Measurements from ENCODE around the gene ATXN2. TPM values are rescaled to one million over a fixed set of nuclear protein-coding genes. Genes with fewer than 3 reads are reported as not detected.
A peak's percentile ranks its signal among the peaks of the same experiment; 100 is the strongest.
"Not testable (repeated sequence)": the region's sequence is repeated elsewhere in the genome, so short reads cannot be mapped to it uniquely, and the experiment has no call there.

Gene ATXN2
- total and polyA plus RNA-seq, 3 experiments from 2014 or later: 27.7 to 44.9 (median 39.9) TPM

DNA sequence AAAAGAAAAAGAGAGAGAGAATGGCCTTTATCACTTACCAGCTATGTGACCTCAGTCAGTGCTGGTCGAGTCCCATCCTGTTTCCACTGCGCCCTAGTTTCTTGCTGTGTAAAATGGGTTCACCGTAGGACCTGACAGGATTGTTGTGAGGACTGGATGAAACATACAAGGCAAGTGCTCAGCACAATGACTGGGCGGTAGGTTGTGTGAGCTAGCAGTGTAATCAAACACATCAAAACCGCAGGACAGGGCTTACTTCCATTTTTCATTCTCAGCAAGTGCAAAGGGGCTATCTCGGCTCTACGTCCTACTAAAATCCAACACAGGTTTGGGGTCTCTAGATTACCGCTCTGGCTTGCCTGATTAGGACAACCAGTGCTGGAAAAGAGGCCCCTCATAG, 36.4 kb upstream of the ATXN2 start:
- H3K4me1 ChIP-seq (ENCODE audit: insufficient read depth, low read length): no peaks in the 10 kb centered on the region
- no peaks in the 10 kb centered on the region for H3K27me3 ChIP-seq (ENCODE audit: insufficient read depth, low read length, poor library complexity, severe bottlenecking)
- H3K4me3 ChIP-seq (ENCODE audit: low read length): no peak overlapping the region
- no peaks in the 10 kb centered on the region for H3K27me3 Mint-ChIP-seq
- H3K27ac Mint-ChIP-seq: peak overlapping the region in 3 of 8 donors; percentile 51 to 77 (median 67)
- DNase-seq: no peak
- H3K9me3 Mint-ChIP-seq: no peaks in the 10 kb centered on the region
- H3K9me3 ChIP-seq (ENCODE audit: low read length): no peaks in the 10 kb centered on the region
- H3K27ac ChIP-seq (ENCODE audit: low read depth, low read length): peak overlapping the region; percentile 86
- CTCF ChIA-PET: no interaction called here
- peak overlapping the region in 1 of 7 donors; percentile 63 for H3K4me3 Mint-ChIP-seq
- no peaks in the 10 kb centered on the region for H3K4me1 Mint-ChIP-seq
- peaks cover 0 to 11% (median 3%) of the 10 kb centered on the region in 3 donors for H3K36me3 Mint-ChIP-seq
- H3K36me3 ChIP-seq (ENCODE audit: insufficient read depth, low read length): no peaks in the 10 kb centered on the region
- POLR2A ChIA-PET: no interaction called here

DNA sequence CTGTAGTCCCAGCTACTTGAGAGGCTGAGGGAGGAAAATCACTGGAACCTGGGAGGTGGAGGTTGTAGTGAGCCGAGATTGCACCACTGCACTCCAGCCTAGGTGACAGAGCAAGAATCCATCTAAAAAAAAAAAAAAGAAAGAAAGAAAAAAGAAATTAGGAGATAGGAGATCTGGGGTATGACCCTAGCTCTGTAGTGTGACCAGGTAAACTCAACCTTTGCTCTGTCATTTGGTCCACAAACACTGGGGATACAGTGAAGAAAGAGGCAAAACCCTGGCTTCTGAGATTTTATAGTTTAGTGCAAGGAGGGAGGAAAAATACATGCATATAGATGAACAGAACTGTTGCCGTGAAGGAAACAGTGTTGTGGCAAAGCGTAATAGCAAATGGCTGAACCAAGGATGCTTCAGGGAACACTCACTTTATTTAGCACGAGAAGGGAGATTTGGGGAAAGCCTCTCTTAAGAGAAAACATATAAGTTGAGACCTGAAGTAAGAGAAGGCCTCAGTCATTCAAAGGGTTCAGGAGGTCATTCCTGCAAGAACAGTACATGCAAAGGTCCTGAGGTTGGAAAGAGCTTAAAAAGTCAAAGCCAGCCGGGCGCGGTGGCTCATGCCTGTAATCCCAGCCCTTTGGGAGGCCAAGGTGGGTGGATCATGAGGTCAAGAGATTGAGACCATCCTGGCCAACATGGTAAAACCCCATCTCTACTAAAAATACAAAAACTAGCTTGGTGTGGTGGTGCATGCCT, 29.6 kb upstream of the ATXN2 start:
- no peaks in the 10 kb centered on the region for H3K4me1 Mint-ChIP-seq
- no peak for DNase-seq
- no peak overlapping the region for H3K27ac ChIP-seq (ENCODE audit: low read depth, low read length)
- ChIA-PET CTCF (interaction anchor here (1.0 kb wide), 1 partner anchor 15 kb away, joined by 4 read pairs; no protein-coding TSS in a partner anchor), POLR2A (no interaction called here)
- peaks cover 4 to 5% of the 10 kb centered on the region in 2 donors for H3K27me3 Mint-ChIP-seq
- no peaks in the 10 kb centered on the region for H3K9me3 Mint-ChIP-seq
- H3K9me3 ChIP-seq (ENCODE audit: low read length): no peaks in the 10 kb centered on the region
- no peaks in the 10 kb centered on the region for H3K27me3 ChIP-seq (ENCODE audit: insufficient read depth, low read length, poor library complexity, severe bottlenecking)
- no peaks in the 10 kb centered on the region for H3K4me1 ChIP-seq (ENCODE audit: insufficient read depth, low read length)
- H3K4me3 Mint-ChIP-seq: no peak overlapping the region
- H3K36me3 Mint-ChIP-seq: no peaks in the 10 kb centered on the region
- H3K27ac Mint-ChIP-seq: no peak overlapping the region
- no peak overlapping the region for H3K4me3 ChIP-seq (ENCODE audit: low read length)
- H3K36me3 ChIP-seq (ENCODE audit: insufficient read depth, low read length): no peaks in the 10 kb centered on the region

DNA sequence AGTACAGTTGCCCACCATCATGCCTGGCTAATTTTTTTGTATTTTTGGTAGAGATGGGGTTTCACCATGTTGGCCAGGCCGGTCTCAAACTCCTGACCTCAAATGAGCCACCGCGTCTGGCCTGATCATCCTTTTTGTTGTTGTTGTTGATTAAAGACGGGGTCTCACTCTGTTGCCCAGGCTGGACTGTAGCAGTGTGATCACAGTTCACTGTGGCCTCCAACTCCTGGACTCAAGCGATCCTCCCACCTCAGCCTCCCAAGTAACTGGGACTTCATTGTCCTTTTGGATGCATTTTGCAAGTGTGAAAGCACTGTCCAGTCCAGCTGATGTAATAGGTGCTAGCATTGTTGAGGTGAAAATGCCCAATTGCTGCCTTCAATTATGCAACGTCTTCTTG, 27.1 kb upstream of the ATXN2 start:
- CTCF ChIA-PET: no interaction called here
- Mint-ChIP-seq H3K4me1 (no peaks in the 10 kb centered on the region), H3K9me3 (no peaks in the 10 kb centered on the region)

DNA sequence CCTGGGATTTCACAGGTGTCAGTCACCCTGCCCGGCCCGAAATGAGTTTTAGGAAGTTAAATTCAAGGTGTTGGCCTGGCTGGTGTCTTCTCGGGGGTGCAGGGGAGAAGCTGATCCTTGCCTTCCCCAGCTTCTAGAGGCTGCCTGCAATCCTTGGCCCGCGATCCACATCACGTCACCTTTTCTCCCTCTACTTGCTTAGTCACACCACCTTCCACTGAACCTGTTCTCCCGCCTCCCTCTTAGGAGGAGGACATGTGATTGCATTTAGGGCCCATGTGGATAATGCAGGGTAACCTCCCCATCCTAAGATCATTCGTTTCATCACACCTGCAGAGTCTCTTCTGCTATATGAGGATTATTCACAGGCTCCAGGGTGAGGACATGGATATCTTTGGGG, 25.4 kb upstream of the ATXN2 start:
- Histone ChIP-seq H3K4me1 (ENCODE audit: insufficient read depth, low read length) (no peaks in the 10 kb centered on the region), H3K4me3 (ENCODE audit: low read length) (no peak overlapping the region), H3K27ac (ENCODE audit: low read depth, low read length) (no peak overlapping the region), H3K36me3 (ENCODE audit: insufficient read depth, low read length) (no peaks in the 10 kb centered on the region), H3K9me3 (ENCODE audit: low read length) (no peaks in the 10 kb centered on the region), H3K27me3 (ENCODE audit: insufficient read depth, low read length, poor library complexity, severe bottlenecking) (no peaks in the 10 kb centered on the region)
- ChIA-PET POLR2A (no interaction called here), CTCF (no interaction called here)
- no peaks in the 10 kb centered on the region for H3K9me3 Mint-ChIP-seq
- H3K27me3 Mint-ChIP-seq: peaks cover 4 to 5% of the 10 kb centered on the region in 2 donors
- no peak overlapping the region for H3K27ac Mint-ChIP-seq
- H3K4me1 Mint-ChIP-seq: no peaks in the 10 kb centered on the region
- no peaks in the 10 kb centered on the region for H3K36me3 Mint-ChIP-seq
- H3K4me3 Mint-ChIP-seq: no peak overlapping the region
- DNase-seq: no peak

More for the DNA sequence above, 27.1 kb upstream of the ATXN2 start:
- DNase-seq: no peak
- peaks cover 4 to 5% of the 10 kb centered on the region in 2 donors for H3K27me3 Mint-ChIP-seq
- H3K36me3 Mint-ChIP-seq: no peaks in the 10 kb centered on the region
- no peaks in the 10 kb centered on the region for H3K27me3 ChIP-seq (ENCODE audit: insufficient read depth, low read length, poor library complexity, severe bottlenecking)
- H3K36me3 ChIP-seq (ENCODE audit: insufficient read depth, low read length): no peaks in the 10 kb centered on the region
- H3K27ac Mint-ChIP-seq: no peak overlapping the region
- no peaks in the 10 kb centered on the region for H3K9me3 ChIP-seq (ENCODE audit: low read length)
- H3K4me3 Mint-ChIP-seq: no peak overlapping the region
- POLR2A ChIA-PET: no interaction called here
- H3K4me3 ChIP-seq (ENCODE audit: low read length): no peak overlapping the region
- H3K27ac ChIP-seq (ENCODE audit: low read depth, low read length): no peak overlapping the region
- H3K4me1 ChIP-seq (ENCODE audit: insufficient read depth, low read length): no peaks in the 10 kb centered on the region

GRCh38 chr12:111617841-111618240, 18.7 kb upstream of the ATXN2 start:
- H3K4me3 Mint-ChIP-seq; H3K9me3 Mint-ChIP-seq; H3K4me3 ChIP-seq (ENCODE audit: low read length); CTCF ChIA-PET; H3K36me3 ChIP-seq (ENCODE audit: insufficient read depth, low read length); H3K27ac ChIP-seq (ENCODE audit: low read depth, low read length); H3K4me1 ChIP-seq (ENCODE audit: insufficient read depth, low read length); H3K36me3 Mint-ChIP-seq; H3K4me1 Mint-ChIP-seq; H3K27me3 ChIP-seq (ENCODE audit: insufficient read depth, low read length, poor library complexity, severe bottlenecking); H3K27ac Mint-ChIP-seq; H3K9me3 ChIP-seq (ENCODE audit: low read length); H3K27me3 Mint-ChIP-seq; DNase-seq: not testable (repeated sequence)
- POLR2A ChIA-PET: interaction anchor here (0.7 kb wide), 2 partner anchors 22 to 653 kb away, joined by 6 read pairs; no protein-coding TSS in a partner anchor

- H3K27ac ChIP-seq (ENCODE audit: low read depth, low read length): no peak overlapping the region
- Mint-ChIP-seq H3K4me3 (no peak overlapping the region), H3K4me1 (no peaks in the 10 kb centered on the region), H3K36me3 (no peaks in the 10 kb centered on the region), H3K27ac (peak overlapping the region in 1 of 8 donors; percentile 50), H3K27me3 (no peaks in the 10 kb centered on the region), H3K9me3 (no peaks in the 10 kb centered on the region)
- no peak overlapping the region for H3K4me3 ChIP-seq (ENCODE audit: low read length)
- no peak for DNase-seq
- H3K36me3 ChIP-seq (ENCODE audit: insufficient read depth, low read length): no peaks in the 10 kb centered on the region
- CTCF ChIA-PET: no interaction called here
- H3K27me3 ChIP-seq (ENCODE audit: insufficient read depth, low read length, poor library complexity, severe bottlenecking): no peaks in the 10 kb centered on the region
- no peaks in the 10 kb centered on the region for H3K4me1 ChIP-seq (ENCODE audit: insufficient read depth, low read length)
- H3K9me3 ChIP-seq (ENCODE audit: low read length): no peaks in the 10 kb centered on the region
- POLR2A ChIA-PET: no interaction called here
Measured at GRCh38 chr12:111616177-111616623, 17.1 kb upstream of the ATXN2 start.

- no peak for DNase-seq
- no peaks in the 10 kb centered on the region for H3K4me1 ChIP-seq (ENCODE audit: insufficient read depth, low read length)
- CTCF ChIA-PET: no interaction called here
Measured at GRCh38 chr12:111607239-111607638, 8.1 kb upstream of the ATXN2 start.

DNA sequence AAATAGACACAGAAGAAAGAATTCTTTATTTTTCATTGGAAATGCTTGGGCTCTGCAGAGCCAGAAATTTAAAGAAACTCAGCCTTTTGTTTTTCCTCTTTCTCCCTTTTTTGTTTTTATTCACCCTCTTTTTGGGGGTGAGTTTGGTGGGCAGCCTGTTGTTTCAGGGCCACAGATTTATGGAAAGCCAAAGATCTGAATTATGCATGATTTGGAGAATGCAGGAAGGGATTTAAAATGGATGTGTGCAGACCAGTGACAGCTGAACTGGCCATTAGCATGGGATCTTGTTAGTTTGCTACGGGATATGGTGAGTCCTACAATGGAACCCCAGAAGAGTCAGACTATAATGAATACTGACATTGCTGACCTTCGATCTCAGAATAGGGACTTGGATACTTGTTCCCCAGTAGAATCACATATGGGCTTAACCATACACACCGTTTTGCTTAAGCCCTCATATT, 7.7 kb upstream of the ATXN2 start:
- Histone ChIP-seq H3K4me3 (ENCODE audit: low read length) (no peak overlapping the region), H3K27me3 (ENCODE audit: insufficient read depth, low read length, poor library complexity, severe bottlenecking) (no peaks in the 10 kb centered on the region), H3K27ac (ENCODE audit: low read depth, low read length) (no peak overlapping the region), H3K9me3 (ENCODE audit: low read length) (no peaks in the 10 kb centered on the region), H3K4me1 (ENCODE audit: insufficient read depth, low read length) (no peaks in the 10 kb centered on the region), H3K36me3 (ENCODE audit: insufficient read depth, low read length) (no peaks in the 10 kb centered on the region)
- H3K4me3 Mint-ChIP-seq: peak overlapping the region in 1 of 7 donors; percentile 24
- H3K27me3 Mint-ChIP-seq: no peaks in the 10 kb centered on the region
- ChIA-PET CTCF (no interaction called here), POLR2A (no interaction called here)
- no peaks in the 10 kb centered on the region for H3K9me3 Mint-ChIP-seq
- no peak overlapping the region for H3K27ac Mint-ChIP-seq
- DNase-seq: no peak
- no peaks in the 10 kb centered on the region for H3K4me1 Mint-ChIP-seq
- H3K36me3 Mint-ChIP-seq: no peaks in the 10 kb centered on the region

More at GRCh38 chr12:111607239-111607638, 8.1 kb upstream of the ATXN2 start:
- POLR2A ChIA-PET: no interaction called here
- Mint-ChIP-seq H3K4me3 (peak overlapping the region in 1 of 7 donors; percentile 24), H3K27ac (no peak overlapping the region), H3K27me3 (no peaks in the 10 kb centered on the region), H3K36me3 (no peaks in the 10 kb centered on the region), H3K4me1 (no peaks in the 10 kb centered on the region), H3K9me3 (no peaks in the 10 kb centered on the region)
- H3K9me3 ChIP-seq (ENCODE audit: low read length): no peaks in the 10 kb centered on the region
- H3K27me3 ChIP-seq (ENCODE audit: insufficient read depth, low read length, poor library complexity, severe bottlenecking): no peaks in the 10 kb centered on the region
- H3K36me3 ChIP-seq (ENCODE audit: insufficient read depth, low read length): no peaks in the 10 kb centered on the region
- H3K27ac ChIP-seq (ENCODE audit: low read depth, low read length): no peak overlapping the region
- H3K4me3 ChIP-seq (ENCODE audit: low read length): no peak overlapping the region

All from CD8-positive, alpha-beta memory T cell (primary cell).